ENCODE measurements around the gene RUNX2.

Gene RUNX2

DNA sequence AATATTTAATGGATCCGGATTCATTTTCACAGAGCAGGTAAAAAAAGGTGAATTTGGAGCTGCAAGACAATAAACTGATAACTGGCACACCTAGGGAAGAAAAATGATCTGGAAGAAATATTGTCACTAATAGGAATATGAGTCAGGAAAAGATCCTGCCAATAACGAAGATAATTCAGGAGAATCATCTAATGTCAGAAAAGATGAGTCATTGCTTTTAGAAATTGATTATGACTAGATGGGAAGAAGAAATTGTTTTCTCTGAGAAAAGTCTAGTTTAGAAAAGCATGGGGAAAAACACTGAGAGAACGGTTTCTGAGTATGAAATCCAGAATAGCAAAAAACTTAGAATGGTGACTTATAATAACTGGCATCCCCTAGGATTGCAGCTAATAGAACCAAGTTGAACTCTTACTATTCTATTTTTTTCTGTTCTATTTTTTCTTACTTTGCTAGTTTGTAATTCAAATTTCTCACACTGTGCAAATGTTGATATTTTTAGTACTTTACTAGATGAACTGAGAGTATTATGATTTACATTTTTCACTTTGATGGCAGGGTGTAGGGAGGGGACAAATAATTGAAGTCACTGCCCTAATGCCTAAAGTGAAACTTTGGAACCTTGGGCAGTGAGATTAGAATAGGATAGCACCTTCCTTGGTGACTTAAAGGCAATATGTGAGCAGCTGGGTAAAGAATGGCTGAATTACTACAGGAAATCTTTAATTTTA, 87.8 kb downstream of the RUNX2 start:
- Mint-ChIP-seq H3K4me1 (ENCODE audit: low read depth) (peaks cover 50% of the 10 kb centered on the region), H3K4me3 (no peak overlapping the region), H3K27ac (peak overlapping the region; percentile 33), H3K36me3 (ENCODE audit: low read depth) (peaks cover 4% of the 10 kb centered on the region), H3K27me3 (peaks cover 21% of the 10 kb centered on the region), H3K9me3 (no peaks in the 10 kb centered on the region)

DNA sequence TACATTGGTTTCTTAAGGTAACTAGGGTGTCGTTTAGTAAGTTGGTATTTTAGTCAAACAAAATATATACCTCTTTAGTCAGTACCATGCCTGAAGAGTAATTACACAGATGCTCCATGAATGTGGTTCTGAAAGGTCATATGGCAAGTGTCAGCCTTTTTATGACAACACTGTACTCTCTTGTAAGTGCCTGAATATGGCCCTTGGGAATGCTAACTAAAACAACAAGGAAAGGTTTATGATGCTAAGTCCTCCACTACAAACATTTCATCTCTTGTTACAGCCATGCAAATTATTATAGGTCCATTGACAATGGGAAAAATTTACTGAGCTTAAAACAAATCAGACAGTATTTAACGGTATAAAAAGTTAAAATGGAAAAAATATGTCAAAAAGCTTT, 88.6 kb downstream of the RUNX2 start:
- H3K36me3 Mint-ChIP-seq (ENCODE audit: low read depth) = peaks cover 4% of the 10 kb centered on the region
- H3K4me1 Mint-ChIP-seq (ENCODE audit: low read depth) = peaks cover 56% of the 10 kb centered on the region
- no peaks in the 10 kb centered on the region for H3K9me3 Mint-ChIP-seq
- peak overlapping the region; percentile 33 for H3K27ac Mint-ChIP-seq
- H3K27me3 Mint-ChIP-seq = peaks cover 22% of the 10 kb centered on the region
- no peak overlapping the region for H3K4me3 Mint-ChIP-seq

DNA sequence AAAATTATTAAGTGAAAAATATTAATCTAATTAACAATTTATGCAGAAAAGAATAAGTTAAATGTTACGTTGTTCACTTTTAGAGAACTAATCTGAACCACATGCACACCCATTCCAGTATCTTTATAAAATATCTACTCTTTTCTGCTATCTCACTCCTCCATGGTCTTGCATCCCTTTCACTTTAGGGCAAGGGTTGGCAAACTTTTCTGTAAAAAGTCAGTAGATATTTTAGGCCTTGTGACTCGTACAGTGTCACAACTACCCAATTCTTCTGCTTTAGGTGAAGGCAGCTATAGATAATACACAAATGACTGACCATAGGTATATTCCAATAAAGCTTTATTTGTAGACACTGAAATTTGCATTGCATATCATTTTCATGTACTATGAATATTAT, 89.3 kb downstream of the RUNX2 start:
- Mint-ChIP-seq H3K27ac (no peak overlapping the region), H3K36me3 (ENCODE audit: low read depth) (peaks cover 4% of the 10 kb centered on the region), H3K27me3 (peaks cover 22% of the 10 kb centered on the region), H3K9me3 (no peaks in the 10 kb centered on the region), H3K4me1 (ENCODE audit: low read depth) (peaks cover 60% of the 10 kb centered on the region), H3K4me3 (no peak overlapping the region)

DNA sequence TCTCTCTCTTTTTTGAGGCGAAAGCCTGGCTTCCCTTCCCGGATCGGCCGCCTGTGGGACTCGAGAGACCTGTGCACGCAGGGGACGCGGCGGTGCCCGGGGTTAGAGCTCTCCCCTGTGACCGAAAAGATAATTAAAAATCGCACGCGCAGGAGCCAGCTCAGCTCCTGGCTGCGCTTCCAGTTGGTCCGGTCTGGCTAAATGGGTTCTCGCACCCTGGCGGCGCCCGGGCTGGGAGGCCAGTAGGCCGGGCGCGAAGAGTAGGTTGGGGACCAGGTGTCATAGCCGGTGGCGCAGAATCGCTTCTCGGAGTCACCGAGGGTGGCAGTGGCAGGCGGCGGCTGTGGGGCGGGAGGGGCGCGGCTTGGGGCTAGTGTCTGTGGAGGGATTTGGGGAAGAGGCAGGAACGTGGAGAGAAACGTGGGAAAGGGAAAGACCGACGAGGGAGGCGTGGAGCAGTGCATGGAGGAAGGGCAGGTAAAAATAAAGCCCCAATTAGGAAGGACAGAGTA, 91.5 kb downstream of the RUNX2 start:
- peak overlapping the region; percentile 95 for H3K4me3 Mint-ChIP-seq
- H3K36me3 Mint-ChIP-seq (ENCODE audit: low read depth) = peaks cover 4% of the 10 kb centered on the region
- no peaks in the 10 kb centered on the region for H3K9me3 Mint-ChIP-seq
- H3K27me3 Mint-ChIP-seq = peaks cover 22% of the 10 kb centered on the region
- peak overlapping the region; percentile 96 for H3K27ac Mint-ChIP-seq
- H3K4me1 Mint-ChIP-seq (ENCODE audit: low read depth) = peaks cover 69% of the 10 kb centered on the region

DNA sequence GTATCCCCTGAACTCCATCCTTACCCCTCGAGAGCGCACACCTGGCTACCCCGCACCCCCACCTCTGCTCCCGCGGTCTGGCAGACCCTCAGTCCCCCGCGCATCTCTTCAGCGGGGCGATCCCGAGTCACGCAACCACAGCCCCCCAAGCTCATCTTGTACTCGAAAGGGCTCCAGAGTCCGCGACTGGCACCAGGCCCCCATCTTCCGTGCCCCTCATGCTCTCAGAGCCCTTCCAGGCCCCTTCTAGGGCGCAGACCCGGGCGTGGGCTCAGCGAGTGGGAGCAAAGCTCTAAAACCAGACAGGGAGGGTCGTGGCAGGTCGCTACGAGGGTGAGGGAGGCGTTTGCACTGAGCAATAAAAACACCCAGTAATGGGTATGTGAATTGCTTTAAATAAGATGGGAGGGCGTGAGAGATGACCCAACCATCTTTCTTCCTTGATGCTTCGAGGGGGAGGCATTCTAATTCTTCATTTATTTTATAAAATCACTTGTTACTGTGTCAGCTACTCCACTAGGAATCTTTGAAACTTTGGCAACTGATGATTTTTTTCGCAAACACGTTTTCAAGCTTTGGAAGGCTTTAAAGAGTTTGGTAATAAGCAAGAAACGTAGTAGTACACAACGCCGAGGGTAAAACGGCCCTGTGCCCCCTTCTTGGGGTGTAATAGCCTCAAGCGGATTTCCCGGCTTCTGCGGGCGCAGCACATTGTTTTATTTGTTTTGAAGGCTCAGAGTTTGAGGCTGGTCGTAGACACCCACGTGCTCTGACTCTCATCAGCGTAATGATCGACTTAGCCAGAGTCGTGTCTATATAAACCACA, 92.2 kb downstream of the RUNX2 start:
- Mint-ChIP-seq H3K36me3 (ENCODE audit: low read depth) (peaks cover 8% of the 10 kb centered on the region), H3K27me3 (peaks cover 25% of the 10 kb centered on the region), H3K4me1 (ENCODE audit: low read depth) (peaks cover 75% of the 10 kb centered on the region), H3K4me3 (peak overlapping the region; percentile 95), H3K9me3 (no peaks in the 10 kb centered on the region), H3K27ac (peak overlapping the region; percentile 96)

DNA sequence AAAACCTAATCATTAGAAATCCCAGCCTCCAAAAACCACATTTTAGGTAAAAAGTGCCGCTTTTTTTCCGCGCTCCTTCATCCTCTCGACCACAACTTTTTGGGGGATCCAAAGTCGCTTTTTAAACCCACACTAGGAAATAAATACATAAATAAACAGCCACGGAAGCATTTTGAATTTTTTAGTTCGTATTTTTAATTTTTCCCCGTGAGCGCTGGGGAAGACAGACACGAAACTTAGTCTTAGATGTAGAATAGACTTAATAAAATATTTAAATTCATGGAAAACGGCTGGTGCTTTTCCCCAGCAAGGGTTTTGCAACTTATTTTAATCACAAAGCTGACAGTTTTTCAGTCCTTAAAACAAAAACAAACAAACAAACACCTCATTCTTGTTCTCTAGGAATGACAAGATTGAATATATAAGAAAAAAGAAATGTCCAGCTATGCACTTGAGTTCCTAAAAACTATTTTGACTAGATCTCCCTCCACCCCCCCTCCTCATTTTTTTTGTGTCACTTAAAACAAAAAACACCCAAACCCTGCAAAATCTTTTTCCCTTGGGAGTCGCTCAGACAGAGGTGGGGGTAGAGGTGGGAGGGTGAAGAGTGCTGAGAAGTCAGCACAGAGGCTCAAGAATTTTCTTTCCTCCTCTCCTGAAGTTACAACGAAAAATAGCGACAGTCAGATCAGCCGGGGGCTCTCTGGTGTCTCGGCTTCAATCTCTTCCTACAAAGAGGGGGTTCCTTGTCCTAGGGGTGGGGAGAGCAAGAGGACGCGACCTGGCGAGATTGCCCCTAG, 93.0 kb downstream of the RUNX2 start:
- peak overlapping the region; percentile 96 for H3K27ac Mint-ChIP-seq
- peaks cover 73% of the 10 kb centered on the region for H3K4me1 Mint-ChIP-seq (ENCODE audit: low read depth)
- peak overlapping the region; percentile 95 for H3K4me3 Mint-ChIP-seq
- peaks cover 21% of the 10 kb centered on the region for H3K27me3 Mint-ChIP-seq
- H3K9me3 Mint-ChIP-seq = no peaks in the 10 kb centered on the region
- H3K36me3 Mint-ChIP-seq (ENCODE audit: low read depth) = peaks cover 8% of the 10 kb centered on the region

DNA sequence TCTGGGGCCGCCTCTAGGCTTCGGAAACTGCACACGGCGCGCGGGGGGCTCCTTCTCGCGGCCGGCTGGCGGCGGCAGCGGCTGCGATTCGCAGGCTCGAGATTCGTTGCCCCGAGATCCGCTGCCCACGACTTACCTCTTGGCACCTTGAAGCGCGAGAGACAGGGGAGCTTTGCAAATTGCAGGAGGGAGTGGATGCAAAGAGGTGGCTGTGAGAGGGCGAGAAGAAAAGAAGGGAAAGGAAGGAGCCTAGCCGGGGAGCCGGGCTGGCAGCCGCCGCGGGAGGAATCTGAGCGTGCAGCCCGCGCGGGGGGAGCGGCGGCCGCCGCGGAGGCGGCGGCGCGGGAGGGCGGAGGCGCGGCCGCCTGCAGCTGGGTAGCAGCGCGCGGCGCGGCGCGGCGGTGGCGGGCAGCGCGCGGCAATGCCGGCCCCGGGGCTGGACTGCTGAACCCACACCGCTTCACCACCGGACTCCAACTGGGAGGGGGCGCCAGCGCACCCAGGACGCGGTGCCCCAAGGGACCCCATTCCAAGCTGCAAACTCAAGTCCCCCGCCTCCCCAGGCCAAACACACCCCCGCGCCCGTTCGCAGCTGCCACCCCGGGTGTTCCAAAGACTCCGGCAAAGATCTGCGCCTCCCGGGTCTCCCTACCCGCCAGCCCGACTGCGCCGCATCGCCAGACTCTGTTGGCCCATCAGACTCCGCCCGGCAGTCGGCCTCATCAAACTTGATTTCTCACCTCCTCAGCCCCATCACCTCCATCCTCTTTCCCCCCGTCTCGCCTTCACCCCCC, 93.8 kb downstream of the RUNX2 start:
- Mint-ChIP-seq H3K4me3 (peak overlapping the region; percentile 95), H3K36me3 (ENCODE audit: low read depth) (peaks cover 8% of the 10 kb centered on the region), H3K27me3 (peaks cover 21% of the 10 kb centered on the region), H3K27ac (peak overlapping the region; percentile 96), H3K4me1 (ENCODE audit: low read depth) (peaks cover 70% of the 10 kb centered on the region), H3K9me3 (no peaks in the 10 kb centered on the region)

DNA sequence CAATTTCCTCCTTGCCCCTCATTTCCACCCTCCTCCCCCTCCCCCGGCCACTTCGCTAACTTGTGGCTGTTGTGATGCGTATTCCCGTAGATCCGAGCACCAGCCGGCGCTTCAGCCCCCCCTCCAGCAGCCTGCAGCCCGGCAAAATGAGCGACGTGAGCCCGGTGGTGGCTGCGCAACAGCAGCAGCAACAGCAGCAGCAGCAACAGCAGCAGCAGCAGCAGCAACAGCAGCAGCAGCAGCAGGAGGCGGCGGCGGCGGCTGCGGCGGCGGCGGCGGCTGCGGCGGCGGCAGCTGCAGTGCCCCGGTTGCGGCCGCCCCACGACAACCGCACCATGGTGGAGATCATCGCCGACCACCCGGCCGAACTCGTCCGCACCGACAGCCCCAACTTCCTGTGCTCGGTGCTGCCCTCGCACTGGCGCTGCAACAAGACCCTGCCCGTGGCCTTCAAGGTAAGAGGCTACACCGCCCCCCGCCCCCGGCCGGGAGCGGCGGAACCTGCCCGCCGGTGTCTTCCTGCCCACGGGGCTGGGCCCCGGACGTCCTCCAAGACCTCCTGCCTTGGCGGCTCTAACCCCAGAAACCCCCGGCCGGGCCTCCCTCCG, 94.5 kb downstream of the RUNX2 start:
- Mint-ChIP-seq H3K27me3 (peaks cover 22% of the 10 kb centered on the region), H3K4me1 (ENCODE audit: low read depth) (peaks cover 65% of the 10 kb centered on the region), H3K4me3 (peak overlapping the region; percentile 95), H3K36me3 (ENCODE audit: low read depth) (peaks cover 8% of the 10 kb centered on the region), H3K9me3 (no peaks in the 10 kb centered on the region), H3K27ac (peak overlapping the region; percentile 96)

DNA sequence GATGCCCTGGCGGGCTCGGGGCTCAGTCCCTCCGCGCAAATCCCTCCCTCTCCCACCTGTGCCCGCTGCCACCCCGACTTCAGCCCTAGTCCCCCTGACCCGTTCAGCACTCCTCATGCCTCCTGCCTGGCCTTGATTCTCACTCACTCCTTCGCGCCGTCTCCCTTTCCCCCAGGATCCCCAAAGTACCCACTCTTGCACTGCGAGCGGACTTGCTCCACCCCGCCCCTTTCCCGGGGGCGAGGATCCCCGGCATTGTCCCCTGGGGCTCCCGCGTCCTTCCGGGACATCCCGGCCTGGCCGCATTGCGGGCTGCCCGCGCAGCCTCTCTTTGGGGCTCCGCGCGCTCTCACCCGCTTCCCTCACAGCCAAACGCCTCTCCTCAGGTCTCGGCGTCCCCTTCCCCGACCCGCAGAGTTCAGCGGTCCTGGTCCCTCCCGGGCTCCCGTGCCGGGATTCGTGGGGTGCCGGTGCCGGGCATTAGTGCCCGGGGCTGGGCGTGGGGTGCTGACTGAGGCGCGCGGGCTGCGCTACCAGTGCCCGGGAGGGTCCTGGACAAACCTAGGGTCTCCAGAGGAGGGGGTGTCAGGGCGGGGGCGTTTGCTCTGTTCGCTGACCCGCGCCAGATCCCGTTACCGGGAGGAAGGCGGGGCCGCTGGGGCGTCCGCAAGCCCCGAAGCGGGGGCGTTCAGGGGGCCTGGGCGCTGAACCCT, 95.1 kb downstream of the RUNX2 start:
- Mint-ChIP-seq H3K4me3 (peak overlapping the region; percentile 95), H3K36me3 (ENCODE audit: low read depth) (peaks cover 8% of the 10 kb centered on the region), H3K9me3 (no peaks in the 10 kb centered on the region), H3K4me1 (ENCODE audit: low read depth) (peaks cover 68% of the 10 kb centered on the region), H3K27me3 (peaks cover 24% of the 10 kb centered on the region), H3K27ac (peak overlapping the region; percentile 96)

DNA sequence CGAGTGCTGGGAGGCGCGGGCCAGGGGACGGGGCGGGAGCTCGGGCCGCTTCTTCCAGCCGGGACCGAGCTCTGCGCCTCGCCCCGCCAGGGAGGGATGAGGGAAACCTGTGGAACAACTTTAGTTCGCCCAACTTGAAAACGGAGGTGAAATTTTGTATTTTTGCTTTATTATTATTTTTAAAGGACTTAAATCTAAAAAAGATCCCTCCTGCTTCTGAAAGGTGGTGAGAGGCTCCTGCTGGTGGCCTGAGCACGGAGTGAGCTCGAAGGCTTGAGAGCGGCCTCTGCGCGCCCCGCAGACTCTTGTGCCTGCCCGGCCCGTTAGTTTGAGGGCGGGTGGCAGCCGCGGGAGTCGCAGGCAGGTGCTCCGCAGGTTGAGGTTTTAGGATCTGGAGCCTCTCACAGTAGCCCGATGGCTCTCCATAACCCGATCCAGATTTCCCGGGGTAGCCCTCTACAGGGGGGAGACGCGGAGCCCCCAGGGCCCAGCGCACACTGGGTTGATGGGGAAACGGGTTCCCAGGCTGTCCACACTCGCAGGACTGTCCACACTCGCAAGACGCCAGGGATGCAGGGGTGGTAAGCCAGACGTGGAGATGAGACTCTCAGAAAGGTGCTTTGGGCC, 95.8 kb downstream of the RUNX2 start:
- Mint-ChIP-seq H3K4me1 (ENCODE audit: low read depth) (peaks cover 72% of the 10 kb centered on the region), H3K27ac (peak overlapping the region; percentile 92)

DNA sequence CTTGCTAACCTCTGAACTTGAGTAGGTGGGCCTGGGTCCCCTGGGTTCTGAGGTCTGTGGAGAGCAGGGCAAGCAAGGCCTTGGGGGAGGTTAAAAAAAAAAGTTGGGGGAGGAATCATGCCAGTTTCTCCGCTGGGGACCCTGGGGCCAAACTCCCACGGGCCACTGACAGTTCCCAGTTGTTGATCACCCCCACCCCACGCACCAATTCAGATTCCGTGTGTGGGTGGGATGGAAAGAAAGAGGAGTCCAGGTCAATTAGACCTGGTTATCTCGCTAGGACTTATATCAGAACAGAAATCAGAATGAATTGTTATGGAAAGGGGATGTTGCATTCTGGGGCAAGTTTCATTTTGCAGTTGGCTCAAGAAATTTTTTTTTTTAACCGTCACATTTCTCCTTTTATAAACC, 96.3 kb downstream of the RUNX2 start:
- H3K4me1 Mint-ChIP-seq (ENCODE audit: low read depth) = peaks cover 72% of the 10 kb centered on the region
- H3K4me3 Mint-ChIP-seq = peak overlapping the region; percentile 95
- H3K27ac Mint-ChIP-seq = peak overlapping the region; percentile 92
- peaks cover 18% of the 10 kb centered on the region for H3K36me3 Mint-ChIP-seq (ENCODE audit: low read depth)
- peaks cover 17% of the 10 kb centered on the region for H3K27me3 Mint-ChIP-seq
- H3K9me3 Mint-ChIP-seq = no peaks in the 10 kb centered on the region

More for the DNA sequence above, 95.8 kb downstream of the RUNX2 start:
- Mint-ChIP-seq H3K4me3 (peak overlapping the region; percentile 95), H3K27me3 (peaks cover 22% of the 10 kb centered on the region), H3K36me3 (ENCODE audit: low read depth) (peaks cover 13% of the 10 kb centered on the region), H3K9me3 (no peaks in the 10 kb centered on the region)

DNA sequence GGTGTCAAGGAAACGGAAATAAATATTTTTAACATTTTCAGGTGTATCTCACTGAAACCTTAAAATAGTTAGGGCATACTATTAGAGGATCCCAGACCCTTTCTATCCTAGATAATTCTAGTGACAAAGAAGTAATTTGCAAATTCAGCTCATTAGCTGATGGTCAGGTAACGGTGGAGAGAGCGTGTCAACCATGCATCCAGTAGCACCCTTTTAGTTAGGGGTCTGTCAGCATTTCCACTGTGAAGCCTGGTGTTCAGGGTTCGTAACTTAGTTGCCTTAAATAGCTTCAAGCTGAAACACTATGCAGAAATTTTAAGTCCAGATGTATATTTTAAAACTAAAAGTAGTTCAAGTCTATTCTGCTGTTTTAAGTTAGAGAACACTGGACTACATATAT, 98.1 kb downstream of the RUNX2 start:
- Mint-ChIP-seq H3K36me3 (ENCODE audit: low read depth) (peaks cover 20% of the 10 kb centered on the region), H3K9me3 (no peaks in the 10 kb centered on the region), H3K4me1 (ENCODE audit: low read depth) (peaks cover 69% of the 10 kb centered on the region), H3K27ac (no peak overlapping the region), H3K27me3 (peaks cover 9% of the 10 kb centered on the region), H3K4me3 (peak overlapping the region; percentile 60)

DNA sequence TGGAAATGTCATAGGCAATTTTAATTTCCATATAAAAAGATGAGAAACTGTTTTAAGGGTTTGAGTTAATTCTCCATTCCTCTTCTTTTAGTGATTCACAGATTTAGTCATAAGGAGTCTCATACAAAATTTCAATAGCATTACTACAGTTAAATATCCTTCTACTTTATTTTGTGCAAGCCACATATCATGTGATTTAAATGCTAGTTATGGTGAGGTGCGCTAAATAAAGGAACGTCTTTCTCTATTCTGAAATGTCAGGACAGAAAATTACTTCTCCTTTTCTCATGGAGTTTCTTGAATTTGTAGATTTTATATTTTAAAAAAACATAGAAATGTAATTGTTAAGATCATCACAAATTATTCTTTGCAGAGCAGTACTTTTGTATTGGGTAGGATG, 99.6 kb downstream of the RUNX2 start:
- Mint-ChIP-seq H3K27ac (peak overlapping the region; percentile 67), H3K4me3 (peak overlapping the region; percentile 38), H3K9me3 (no peaks in the 10 kb centered on the region), H3K4me1 (ENCODE audit: low read depth) (peaks cover 71% of the 10 kb centered on the region), H3K36me3 (ENCODE audit: low read depth) (peaks cover 32% of the 10 kb centered on the region), H3K27me3 (peaks cover 9% of the 10 kb centered on the region)
